Measurements from ENCODE around the gene FLACC1.

Gene FLACC1

GRCh38 chr2:201273330-201273983 lies 83.7 kb downstream of the FLACC1 start:
- H3K36me3 Mint-ChIP-seq (ENCODE audit: low read depth): no peaks in the 10 kb centered on the region
- no peaks in the 10 kb centered on the region for H3K9me3 Mint-ChIP-seq
- no peak overlapping the region for H3K4me3 Mint-ChIP-seq
- H3K27me3 Mint-ChIP-seq (ENCODE audit: low read depth, poor library complexity): peaks cover 3% of the 10 kb centered on the region
- H3K27ac Mint-ChIP-seq: no peak overlapping the region
- TF ChIP-seq CTCF (IDR thresholded peaks at IDR 0.05): no peak
- DNase-seq: no peak
- H3K4me1 Mint-ChIP-seq: no peaks in the 10 kb centered on the region

GRCh38 chr2:201271917-201272316 lies 85.2 kb downstream of the FLACC1 start:
- no peak for DNase-seq
- Mint-ChIP-seq H3K9me3 (no peaks in the 10 kb centered on the region), H3K27ac (peak overlapping the region; percentile 10), H3K36me3 (ENCODE audit: low read depth) (no peaks in the 10 kb centered on the region), H3K27me3 (ENCODE audit: low read depth, poor library complexity) (peaks cover 3% of the 10 kb centered on the region), H3K4me1 (no peaks in the 10 kb centered on the region), H3K4me3 (no peak overlapping the region)
- no peak for TF ChIP-seq CTCF (IDR thresholded peaks at IDR 0.05)

GRCh38 chr2:201270293-201271001 lies 86.7 kb downstream of the FLACC1 start:
- Mint-ChIP-seq H3K4me3 (no peak overlapping the region), H3K36me3 (ENCODE audit: low read depth) (no peaks in the 10 kb centered on the region), H3K9me3 (no peaks in the 10 kb centered on the region), H3K27me3 (ENCODE audit: low read depth, poor library complexity) (peaks cover 9% of the 10 kb centered on the region), H3K27ac (no peak overlapping the region), H3K4me1 (peaks cover 5% of the 10 kb centered on the region)
- no peak for TF ChIP-seq CTCF (IDR thresholded peaks at IDR 0.05)
- no peak for DNase-seq

GRCh38 chr2:201269764-201270163 lies 87.4 kb downstream of the FLACC1 start:
- no peaks in the 10 kb centered on the region for H3K36me3 Mint-ChIP-seq (ENCODE audit: low read depth)
- TF ChIP-seq CTCF (IDR thresholded peaks at IDR 0.05): no peak
- H3K4me1 Mint-ChIP-seq: peaks cover 5% of the 10 kb centered on the region
- peaks cover 9% of the 10 kb centered on the region for H3K27me3 Mint-ChIP-seq (ENCODE audit: low read depth, poor library complexity)
- no peaks in the 10 kb centered on the region for H3K9me3 Mint-ChIP-seq
- no peak for DNase-seq
- H3K27ac Mint-ChIP-seq: no peak overlapping the region
- H3K4me3 Mint-ChIP-seq: no peak overlapping the region

GRCh38 chr2:201267278-201268030 lies 89.7 kb downstream of the FLACC1 start:
- peaks cover 10% of the 10 kb centered on the region for H3K4me1 Mint-ChIP-seq
- H3K36me3 Mint-ChIP-seq (ENCODE audit: low read depth): no peaks in the 10 kb centered on the region
- no peak for DNase-seq
- no peak for TF ChIP-seq CTCF (IDR thresholded peaks at IDR 0.05)
- H3K9me3 Mint-ChIP-seq: no peaks in the 10 kb centered on the region
- H3K27ac Mint-ChIP-seq: no peak overlapping the region
- peaks cover 9% of the 10 kb centered on the region for H3K27me3 Mint-ChIP-seq (ENCODE audit: low read depth, poor library complexity)
- no peak overlapping the region for H3K4me3 Mint-ChIP-seq
